Neuronal stem cell (in vitro differentiated cells): ENCODE measurements around the gene HIVEP2.

Experiments
- DNase-seq: peaks from one replicate; pipeline ENCODE4 v3.0.0-alpha.2; 2013; ENCODE audit warnings: low spot score
- H2AFZ ChIP-seq: one replicate; pipeline ENCODE4 v1.6.1; 2013; ENCODE audit warnings: mild to moderate bottlenecking, low read length, inconsistent platforms
- H2AK5ac ChIP-seq: 2 replicates; pipeline ENCODE4 v1.6.1; 2013; ENCODE audit warnings: low read depth, mild to moderate bottlenecking, inconsistent platforms, low read length, moderate library complexity, mixed read lengths
- H2BK120ac ChIP-seq: 2 replicates; pipeline ENCODE4 v1.6.1; 2013; ENCODE audit warnings: low read depth, mild to moderate bottlenecking, inconsistent platforms, low read length, moderate library complexity, mixed read lengths
- H2BK12ac ChIP-seq: one replicate; pipeline ENCODE4 v1.6.1; 2013; ENCODE audit warnings: low read length, inconsistent platforms
- H2BK15ac ChIP-seq: 2 replicates; pipeline ENCODE4 v1.6.1; 2013; ENCODE audit warnings: mild to moderate bottlenecking, low read length, inconsistent platforms, mixed read lengths
- H2BK5ac ChIP-seq: one replicate; pipeline ENCODE4 v1.6.1; 2013; ENCODE audit warnings: inconsistent platforms, mild to moderate bottlenecking, low read length, moderate library complexity
- H3K14ac ChIP-seq: one replicate; pipeline ENCODE4 v1.6.1; 2013; ENCODE audit warnings: low read length, inconsistent platforms
- H3K18ac ChIP-seq: 2 replicates; pipeline ENCODE4 v1.6.1; 2013; ENCODE audit warnings: low read length, inconsistent platforms
- H3K23ac ChIP-seq: 2 replicates; pipeline ENCODE4 v1.6.1; 2013; ENCODE audit warnings: low read depth, mild to moderate bottlenecking, mixed read lengths, low read length, inconsistent platforms; ENCODE audit not compliant: poor library complexity
- H3K27ac ChIP-seq: replicated peaks from 3 replicates; pipeline ENCODE4 v1.5.1; 2013; ENCODE audit warnings: low read length, inconsistent platforms
- H3K27me3 ChIP-seq, 3 experiments: 2 replicates each; pipeline ENCODE4 v1.6.1; 2013; ENCODE audit warnings: low read length in 3 of 3, mild to moderate bottlenecking in 2 of 3, inconsistent platforms in 1 of 3, low read depth in 1 of 3, mixed read lengths in 1 of 3, moderate library complexity in 1 of 3; ENCODE audit not compliant: control insufficient read depth in 3 of 3, insufficient read depth in 3 of 3
- H3K36me3 ChIP-seq, 2 donors: replicated peaks in 1 of 2; 2 replicates each; pipeline ENCODE4 v1.6.1; 2013; ENCODE audit warnings: low read length in 2 of 2; ENCODE audit not compliant: control insufficient read depth in 2 of 2, insufficient read depth in 2 of 2
- H3K4ac ChIP-seq: 2 replicates; pipeline ENCODE4 v1.6.1; 2013; ENCODE audit warnings: inconsistent platforms, mild to moderate bottlenecking, low read length, moderate library complexity
- H3K4me1 ChIP-seq, 2 donors: 1 replicate in 1 of 2; 2 replicates in 1 of 2; pipeline ENCODE4 v1.6.1; 2013; ENCODE audit warnings: low read length in 2 of 2, low read depth in 1 of 2; ENCODE audit not compliant: control insufficient read depth in 2 of 2, insufficient read depth in 1 of 2
- H3K4me2 ChIP-seq: one replicate; pipeline ENCODE4 v1.6.1; 2013; ENCODE audit warnings: mild to moderate bottlenecking, low read length, inconsistent platforms; ENCODE audit not compliant: insufficient read depth, poor library complexity, severe bottlenecking
- H3K4me3 ChIP-seq, 2 donors: 2 replicates each; pipeline ENCODE4 v1.5.1; 2013; ENCODE audit warnings: low read length in 2 of 2, mild to moderate bottlenecking in 2 of 2, inconsistent platforms in 1 of 2, moderate library complexity in 1 of 2
- H3K79me1 ChIP-seq: one replicate; pipeline ENCODE4 v1.6.1; 2013; ENCODE audit warnings: low read depth, mild to moderate bottlenecking, inconsistent platforms, low read length, moderate library complexity
- H3K9ac ChIP-seq: one replicate; pipeline ENCODE4 v1.6.1; 2013; ENCODE audit warnings: mild to moderate bottlenecking, low read depth, low read length, inconsistent platforms; ENCODE audit not compliant: poor library complexity
- H3K9me3 ChIP-seq, 2 donors: replicated peaks in 1 of 2; 2 replicates each; pipeline versions ENCODE3 to v1.6.1; 2013; ENCODE audit warnings: low read length in 2 of 2, mild to moderate bottlenecking in 2 of 2, inconsistent platforms in 1 of 2, low read depth in 1 of 2, mixed read lengths in 1 of 2, moderate library complexity in 1 of 2; ENCODE audit not compliant: control insufficient read depth in 2 of 2, insufficient read depth in 1 of 2
- H4K8ac ChIP-seq: one replicate; pipeline ENCODE4 v1.6.1; 2013; ENCODE audit warnings: low read depth, mild to moderate bottlenecking, inconsistent platforms, low read length, moderate library complexity
- H4K91ac ChIP-seq: one replicate; pipeline ENCODE4 v1.6.1; 2013; ENCODE audit warnings: low read length, low read depth, mild to moderate bottlenecking, inconsistent platforms; ENCODE audit not compliant: poor library complexity
- WGBS, 2 donors: extraction: QIAGEN DNeasy Blood & Tissue Kit; methylation state at CpG; one replicate each; pipeline ENCODE4 v1.1.7; 2013; ENCODE audit warnings: missing lambda C conversion rate in 2 of 2, mixed read lengths in 1 of 2; ENCODE audit not compliant: insufficient read length in 2 of 2, insufficient replicate concordance in 1 of 2; ENCODE audit errors: extremely low coverage in 2 of 2; 5-methylcytosine and 5-hydroxymethylcytosine counted together

Gene HIVEP2

DNA sequence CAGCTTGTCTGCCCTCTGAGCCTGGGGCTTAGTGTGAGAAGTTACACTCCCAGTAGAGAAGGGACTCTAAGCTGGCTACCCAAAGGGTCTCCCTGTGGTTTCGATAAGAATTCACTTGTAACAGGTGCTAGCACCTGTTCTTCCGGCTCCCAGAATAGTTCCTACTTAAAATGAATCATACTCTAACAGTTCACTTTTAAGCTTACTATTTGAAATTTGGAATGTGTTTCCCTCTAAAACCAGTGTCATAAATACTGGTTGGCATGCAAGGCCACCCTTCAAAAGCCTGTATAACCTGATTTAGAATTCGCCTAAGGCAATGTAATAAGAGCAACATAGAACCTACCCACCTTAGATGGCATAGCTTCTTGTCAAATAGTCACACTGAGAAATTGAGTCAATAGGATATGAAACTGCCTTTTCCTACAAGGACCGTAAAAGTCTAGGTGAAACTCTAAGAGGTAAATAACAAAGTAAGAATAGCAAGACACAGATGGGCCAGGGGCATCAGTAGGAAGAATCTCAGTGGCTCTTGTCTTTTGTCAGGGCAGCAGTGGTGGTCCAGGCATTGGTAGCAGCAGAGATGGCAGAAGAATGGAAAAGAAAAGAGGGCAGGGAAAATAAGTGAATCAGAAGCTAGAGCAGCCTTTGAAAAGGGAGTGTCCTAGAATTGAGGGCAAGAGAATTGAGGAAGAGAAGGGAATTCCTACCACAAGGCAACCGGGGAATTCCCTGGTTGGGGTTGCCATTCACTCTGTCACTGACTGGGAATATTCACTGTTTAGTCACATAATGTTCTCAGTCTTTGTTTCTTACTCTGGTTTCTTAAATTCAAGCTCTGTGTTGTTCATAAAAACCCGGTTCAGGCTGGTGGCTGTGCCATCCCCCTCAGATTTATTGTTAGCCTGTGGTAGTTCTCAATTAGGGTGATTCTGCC lies 91.5 kb downstream of the HIVEP2 start:
- Histone ChIP-seq H3K27me3 (no peaks in the 10 kb centered on the region), H3K23ac (no peak overlapping the region), H3K14ac (no peak overlapping the region), H3K79me1 (no peaks in the 10 kb centered on the region), H2BK15ac (no peak overlapping the region), H2BK5ac (no peak overlapping the region), H2BK12ac (no peak overlapping the region), H3K18ac (no peak overlapping the region), H3K36me3 (no peaks in the 10 kb centered on the region), H3K4me1 (peaks cover 6 to 13% of the 10 kb centered on the region in 2 donors), H3K4ac (no peak overlapping the region), H2AK5ac (no peak overlapping the region), H2AFZ (no peak overlapping the region), H3K27ac (no peak overlapping the region), H2BK120ac (no peak overlapping the region), H4K91ac (no peak overlapping the region), H4K8ac (no peak overlapping the region), H3K4me3 (no peak overlapping the region), H3K9ac (no peak overlapping the region), H3K9me3 (no peaks in the 10 kb centered on the region), H3K4me2 (no peak overlapping the region)
- no CpG with 5 or more reads among the region's 6 CpGs for WGBS, 2 donors
- DNase-seq = no peak

DNA sequence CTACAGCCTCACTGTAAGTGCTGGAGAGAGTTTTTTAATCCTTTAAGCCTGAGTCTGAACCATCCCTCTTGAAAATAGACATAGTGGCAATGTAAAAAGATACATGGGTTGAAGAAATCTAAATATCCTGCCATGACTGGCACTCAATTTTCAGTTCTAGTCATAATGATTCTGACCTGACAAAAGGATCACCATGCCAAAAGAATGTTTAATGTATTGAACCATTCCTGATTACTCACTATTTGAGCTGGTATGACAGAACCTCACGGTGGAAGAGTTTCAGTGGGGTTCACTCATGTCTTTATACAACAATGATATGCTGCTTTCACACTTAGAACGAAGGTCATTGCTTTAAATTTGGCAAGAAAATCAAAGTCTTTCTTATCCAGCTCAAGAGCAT lies 93.4 kb downstream of the HIVEP2 start:
- H3K4ac ChIP-seq = no peak overlapping the region
- no peak overlapping the region for H2AK5ac ChIP-seq
- no peak overlapping the region for H3K27ac ChIP-seq
- no peak overlapping the region for H3K4me3 ChIP-seq
- H3K18ac ChIP-seq = no peak overlapping the region
- peaks cover 7 to 11% of the 10 kb centered on the region in 2 donors for H3K4me1 ChIP-seq
- H3K14ac ChIP-seq = no peak overlapping the region
- WGBS, 2 donors = no CpG with 5 or more reads among the region's 2 CpGs
- no peak overlapping the region for H2BK15ac ChIP-seq
- no peaks in the 10 kb centered on the region for H3K27me3 ChIP-seq
- H3K79me1 ChIP-seq = no peaks in the 10 kb centered on the region
- no peak overlapping the region for H3K4me2 ChIP-seq
- H3K9ac ChIP-seq = no peak overlapping the region
- H4K91ac ChIP-seq = no peak overlapping the region
- H3K23ac ChIP-seq = no peak overlapping the region
- H2AFZ ChIP-seq = no peak overlapping the region
- no peak overlapping the region for H2BK120ac ChIP-seq
- no peak overlapping the region for H4K8ac ChIP-seq
- DNase-seq = no peak
- H3K9me3 ChIP-seq = no peaks in the 10 kb centered on the region
- no peak overlapping the region for H2BK5ac ChIP-seq
- no peaks in the 10 kb centered on the region for H3K36me3 ChIP-seq
- no peak overlapping the region for H2BK12ac ChIP-seq

DNA sequence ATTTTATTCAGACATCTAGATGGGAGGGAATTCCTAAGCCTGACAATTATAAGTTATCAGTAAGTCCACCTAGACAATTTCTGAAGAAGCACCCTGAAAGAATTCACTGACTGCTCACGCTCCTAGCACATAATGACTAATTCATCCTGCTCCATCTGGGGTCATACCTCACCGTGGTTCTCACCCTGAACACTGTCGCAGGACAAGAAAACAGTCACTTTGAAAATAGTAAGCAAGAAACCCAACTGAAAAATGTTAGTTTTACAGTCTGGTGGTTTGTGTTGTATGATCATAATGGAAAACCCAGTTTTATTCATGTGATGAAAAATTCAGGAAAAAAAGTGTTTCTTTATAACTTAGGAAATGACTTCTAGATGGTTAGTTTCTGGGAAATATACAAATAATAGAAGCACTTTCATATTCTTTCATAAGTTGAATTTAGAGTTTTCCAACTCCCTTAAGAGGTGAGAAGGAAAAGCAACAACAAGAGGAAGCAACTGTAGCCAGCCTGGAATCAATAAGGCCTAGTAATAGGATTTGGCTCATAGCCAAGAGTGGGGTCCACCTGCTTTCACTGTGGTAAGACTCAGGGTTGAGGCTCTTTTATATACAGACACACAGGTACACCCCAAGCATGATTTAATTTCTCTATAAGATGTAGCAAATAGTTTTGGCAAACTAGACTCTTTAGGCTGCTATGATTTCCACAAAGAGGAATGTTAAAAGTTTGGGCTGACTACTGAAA lies 94.1 kb downstream of the HIVEP2 start:
- peaks cover 7 to 12% of the 10 kb centered on the region in 2 donors for H3K4me1 ChIP-seq
- no peak for DNase-seq
- no CpG with 5 or more reads among the region's 3 CpGs for WGBS, 2 donors

DNA sequence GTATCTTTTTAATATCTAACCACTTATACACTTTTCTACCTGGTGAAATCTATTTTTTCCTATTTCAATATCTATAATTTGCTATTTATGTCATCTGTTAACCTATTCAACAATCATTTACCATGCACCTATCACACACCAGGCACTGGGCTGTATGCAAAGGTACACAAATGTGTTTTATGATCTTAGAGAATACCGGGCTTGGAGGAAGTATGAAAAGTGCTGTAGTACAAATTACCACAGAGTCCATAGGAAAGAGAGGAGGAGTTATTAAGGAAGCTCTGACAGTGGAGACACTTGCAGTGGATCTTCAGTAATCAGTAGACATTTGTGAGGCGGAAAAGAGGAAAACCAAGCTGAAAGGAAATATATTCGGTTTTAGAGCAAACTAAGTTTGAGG lies 96.0 kb downstream of the HIVEP2 start:
- Histone ChIP-seq H4K8ac (no peak overlapping the region), H3K9ac (no peak overlapping the region), H2BK120ac (no peak overlapping the region), H2BK12ac (no peak overlapping the region), H3K9me3 (no peaks in the 10 kb centered on the region), H2AK5ac (no peak overlapping the region), H3K79me1 (no peaks in the 10 kb centered on the region), H2BK15ac (no peak overlapping the region), H3K36me3 (no peaks in the 10 kb centered on the region), H4K91ac (no peak overlapping the region), H3K23ac (no peak overlapping the region), H2BK5ac (no peak overlapping the region), H2AFZ (no peak overlapping the region), H3K4me3 (no peak overlapping the region), H3K4ac (no peak overlapping the region), H3K4me1 (peaks cover 9 to 20% of the 10 kb centered on the region in 2 donors), H3K4me2 (no peak overlapping the region), H3K27ac (no peak overlapping the region), H3K18ac (no peak overlapping the region), H3K14ac (no peak overlapping the region), H3K27me3 (no peaks in the 10 kb centered on the region)
- no CpG with 5 or more reads among the region's 3 CpGs for WGBS, 2 donors
- DNase-seq = no peak

More for the DNA sequence above, 94.1 kb downstream of the HIVEP2 start:
- Histone ChIP-seq H2AK5ac (no peak overlapping the region), H3K27ac (no peak overlapping the region), H2BK120ac (no peak overlapping the region), H2BK5ac (no peak overlapping the region), H3K23ac (no peak overlapping the region), H3K4me3 (no peak overlapping the region), H4K8ac (no peak overlapping the region), H3K9me3 (no peaks in the 10 kb centered on the region), H2BK12ac (no peak overlapping the region), H2BK15ac (no peak overlapping the region), H3K18ac (no peak overlapping the region), H3K14ac (no peak overlapping the region), H3K4me2 (no peak overlapping the region), H3K4ac (no peak overlapping the region), H3K9ac (no peak overlapping the region), H3K79me1 (no peaks in the 10 kb centered on the region), H3K27me3 (no peaks in the 10 kb centered on the region), H4K91ac (no peak overlapping the region), H3K36me3 (no peaks in the 10 kb centered on the region), H2AFZ (no peak overlapping the region)
